Keratinocyte (primary cell): ENCODE measurements around the gene ATE1. TPM values are rescaled to one million over a fixed set of nuclear protein-coding genes. Genes with fewer than 3 reads are reported as not detected.

ENCODE experiments used
- DNase-seq: peaks from one replicate; pipeline ENCODE4 v3.0.0-alpha.2; 2011; ENCODE audit warnings: low read depth, missing footprints, low spot score
- FAIRE-seq: peaks from 2 replicates; lab custom pipeline; 2011; peaks lifted over from hg19 to GRCh38; lab: Jason Lieb, UNC
- H2AFZ ChIP-seq: 2 replicates; pipeline ENCODE4 v1.6.0; 2012; ENCODE audit warnings: low read length, control low read depth, inconsistent platforms; ENCODE audit not compliant: control insufficient read depth
- H3K27ac ChIP-seq: 2 replicates; pipeline ENCODE4 v1.5.1; 2011; ENCODE audit warnings: low read length; ENCODE audit not compliant: control insufficient read depth, insufficient read depth
- H3K27me3 ChIP-seq: 3 replicates; pipeline ENCODE4 v1.6.0; 2011; ENCODE audit warnings: low read length; ENCODE audit not compliant: control insufficient read depth, insufficient read depth; ENCODE audit errors: extremely low read depth
- H3K36me3 ChIP-seq, 2 experiments: 2 replicates in 1 of 2; 3 replicates in 1 of 2; pipeline ENCODE4 v1.5.1; 2011; ENCODE audit warnings: low read length in 2 of 2, mild to moderate bottlenecking in 1 of 2; ENCODE audit not compliant: control insufficient read depth in 2 of 2, insufficient read depth in 2 of 2; ENCODE audit errors: extremely low read depth in 1 of 2
- H3K4me1 ChIP-seq: 3 replicates; pipeline ENCODE4 v1.5.1; 2011; ENCODE audit warnings: low read length; ENCODE audit not compliant: control insufficient read depth, insufficient read depth; ENCODE audit errors: extremely low read depth
- H3K4me2 ChIP-seq: 3 replicates; pipeline ENCODE4 v1.6.0; 2011; ENCODE audit warnings: low read depth, low read length; ENCODE audit not compliant: control insufficient read depth, insufficient read depth; ENCODE audit errors: extremely low read depth
- H3K4me3 ChIP-seq, 3 experiments: fragments of 200-600 bp in 1 of 3; sonication (generic) in 1 of 3; 2 replicates in 2 of 3; 3 replicates in 1 of 3; pipeline ENCODE4 v1.5.1; 2011 to 2016; ENCODE audit warnings: low read length in 3 of 3, mild to moderate bottlenecking in 3 of 3, control low read depth in 2 of 3, inconsistent platforms in 1 of 3, low read depth in 1 of 3, mixed read lengths in 1 of 3, mixed run types in 1 of 3, moderate library complexity in 1 of 3; ENCODE audit not compliant: control insufficient read depth in 2 of 3, insufficient read depth in 2 of 3; ENCODE audit errors: extremely low read depth in 1 of 3
- H3K79me2 ChIP-seq: 2 replicates; pipeline ENCODE4 v1.6.0; 2012; ENCODE audit warnings: low read length; ENCODE audit not compliant: control insufficient read depth, insufficient read depth
- H3K9ac ChIP-seq: 3 replicates; pipeline ENCODE4 v1.6.0; 2011; ENCODE audit warnings: low read length; ENCODE audit not compliant: control insufficient read depth, insufficient read depth; ENCODE audit errors: extremely low read depth
- H3K9me1 ChIP-seq: 3 replicates; pipeline ENCODE4 v1.6.0; 2011; ENCODE audit warnings: low read length; ENCODE audit not compliant: control insufficient read depth, insufficient read depth; ENCODE audit errors: extremely low read depth
- H3K9me3 ChIP-seq: 2 replicates; pipeline ENCODE4 v1.5.1; 2012; ENCODE audit warnings: low read depth, low read length; ENCODE audit not compliant: control insufficient read depth
- H4K20me1 ChIP-seq: 3 replicates; pipeline ENCODE4 v1.6.0; 2011; ENCODE audit warnings: low read length; ENCODE audit not compliant: control insufficient read depth, insufficient read depth; ENCODE audit errors: extremely low read depth
- CTCF ChIP-seq, 3 experiments: IDR thresholded peaks in 1 of 3; conservative IDR thresholded peaks in 1 of 3; optimal IDR thresholded peaks in 1 of 3; 2 replicates in 2 of 3; 3 replicates in 1 of 3; pipeline versions ENCODE3 to v1.5.1; 2011; ENCODE audit warnings: low read length in 3 of 3, mild to moderate bottlenecking in 3 of 3, moderate library complexity in 2 of 3, control low read depth in 1 of 3, inconsistent platforms in 1 of 3; ENCODE audit not compliant: insufficient read depth in 2 of 3; ENCODE audit errors: extremely low read depth in 1 of 3
- EZH2 ChIP-seq: IDR thresholded peaks from one replicate; pipeline ENCODE4 v1.6.1; 2012; ENCODE audit warnings: inconsistent platforms, mild to moderate bottlenecking, low read length, moderate library complexity
- dilution Hi-C: fragments of 300-500 bp; cut with MboI; formaldehyde crosslinking; loops from one replicate; pipeline ENCODE4 v1.7.0; 2020; ENCODE audit warnings: low sequenced_read_pairs; ENCODE audit not compliant: extremely low pct_ligation_motif_present
- polyA plus RNA-seq, 5 experiments: library from polyadenylated mRNA; depleted of rRNA in 3 of 5; stranded (reverse) in 3 of 5; stranded (forward) in 1 of 5; unstranded in 1 of 5; fragments of >200 nt; gene quantifications; 1 replicate in 1 of 5; 2 replicates in 3 of 5; 3 replicates in 1 of 5; pipeline versions ENCODE4 v1.2.1 to v1.2.3, GENCODE V29; 2011 to 2012; ENCODE audit warnings: missing spikeins in 2 of 5, low read depth in 1 of 5, low replicate concordance in 1 of 5

ATE1 gene
- polyA plus RNA-seq, 1 donor (not counting 4 experiments of a cell fraction or from before 2014, with no cell fraction given): 14.9 TPM

- TF ChIP-seq EZH2: no peak
- no peak for TF ChIP-seq CTCF (optimal IDR thresholded peaks at IDR 0.05 in 1 of 3, IDR thresholded peaks at IDR 0.05 in 1 of 3, conservative IDR thresholded peaks at IDR 0.05 in 1 of 3; ENCODE audit: extremely low read depth in 1 of 3, insufficient read depth in 2 of 3, low read length in 3 of 3)
These were observed 127.7 kb downstream of the ATE1 start for GRCh38 chr10:121800146-121800545.

DNA sequence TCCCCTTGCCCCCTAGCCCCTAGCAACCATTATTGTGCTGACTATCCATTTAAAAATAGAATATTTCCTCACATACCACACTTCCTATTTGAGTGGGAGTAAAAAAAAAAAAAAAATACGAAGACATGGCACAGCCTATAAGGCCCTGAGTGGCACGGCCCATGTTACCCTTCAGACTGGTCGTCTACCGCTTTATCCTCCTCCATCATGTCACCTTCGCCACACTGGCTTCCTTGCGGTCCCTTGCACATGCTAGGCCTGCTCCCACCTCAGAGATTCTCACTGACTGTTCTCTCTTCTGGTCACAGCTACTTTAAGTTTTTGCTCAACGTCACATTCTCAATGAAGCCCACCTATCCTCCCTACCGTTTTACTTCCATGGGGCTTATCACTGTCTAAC is 130.3 kb downstream of the ATE1 start:
- TF ChIP-seq CTCF (optimal IDR thresholded peaks at IDR 0.05 in 1 of 3, IDR thresholded peaks at IDR 0.05 in 1 of 3, conservative IDR thresholded peaks at IDR 0.05 in 1 of 3; ENCODE audit: extremely low read depth in 1 of 3, insufficient read depth in 2 of 3, low read length in 3 of 3) (no peak), EZH2 (no peak)
- H3K79me2 ChIP-seq: no peaks in the 10 kb centered on the region
- H3K9me1 ChIP-seq: no peaks in the 10 kb centered on the region
- no peaks in the 10 kb centered on the region for H3K4me1 ChIP-seq
- no peak overlapping the region for H3K4me3 ChIP-seq
- no peaks in the 10 kb centered on the region for H3K36me3 ChIP-seq
- dilution Hi-C loops: no loop called here
- FAIRE-seq (no peak), DNase-seq (no peak)
- H3K27me3 ChIP-seq: no peaks in the 10 kb centered on the region
- no peaks in the 10 kb centered on the region for H4K20me1 ChIP-seq
- H3K9me3 ChIP-seq: no peaks in the 10 kb centered on the region
- no peak overlapping the region for H3K9ac ChIP-seq
- no peak overlapping the region for H3K27ac ChIP-seq
- H3K4me2 ChIP-seq: no peak overlapping the region
- no peak overlapping the region for H2AFZ ChIP-seq

More at GRCh38 chr10:121800146-121800545, 127.7 kb downstream of the ATE1 start:
- Histone ChIP-seq H3K36me3 (no peaks in the 10 kb centered on the region), H2AFZ (no peak overlapping the region), H3K4me3 (no peak overlapping the region), H3K27ac (no peak overlapping the region), H3K9me3 (no peaks in the 10 kb centered on the region), H3K4me1 (no peaks in the 10 kb centered on the region), H4K20me1 (no peaks in the 10 kb centered on the region), H3K9ac (no peak overlapping the region), H3K4me2 (no peak overlapping the region), H3K79me2 (no peaks in the 10 kb centered on the region), H3K9me1 (no peaks in the 10 kb centered on the region), H3K27me3 (no peaks in the 10 kb centered on the region)
- no peak for FAIRE-seq
- dilution Hi-C loops: no loop called here
- no peak for DNase-seq
